Right atrium auricular region (tissue), 2 donors: Measurements from ENCODE around the gene CACNG3. TPM values are rescaled to one million over a fixed set of nuclear protein-coding genes. Genes with fewer than 3 reads are reported as not detected.
A peak's percentile ranks its signal among the peaks of the same experiment; 100 is the strongest.
"Not testable (repeated sequence)": the region's sequence is repeated elsewhere in the genome, so short reads cannot be mapped to it uniquely, and the experiment has no call there.

Experiments used
- DNase-seq: peaks from one replicate; pipeline ENCODE4 v3.0.0-alpha.2; 2019; ENCODE audit warnings: low spot score
- H3K27ac ChIP-seq, 2 donors: fragments of 200-600 bp; sonication (generic); 1 replicate in 1 of 2; 2 replicates in 1 of 2; pipeline ENCODE4 v1.5.1; 2016 to 2019
- H3K27me3 ChIP-seq, 2 donors: fragments of 200-600 bp; sonication (generic); one replicate each; pipeline versions ENCODE4 v1.5.1 to v1.6.0; 2017 to 2019
- H3K36me3 ChIP-seq: fragments of 200-600 bp; sonication (generic); one replicate; pipeline ENCODE4 v1.5.1; 2016
- H3K4me1 ChIP-seq, 2 donors: fragments of 200-600 bp; sonication (generic); one replicate each; pipeline versions ENCODE4 v1.5.1 to v1.6.0; 2017 to 2019
- H3K4me3 ChIP-seq, 2 donors: fragments of 200-600 bp; sonication (generic); 1 replicate in 1 of 2; 2 replicates in 1 of 2; pipeline ENCODE4 v1.5.1; 2017 to 2019; ENCODE audit warnings: mild to moderate bottlenecking in 1 of 2, moderate library complexity in 1 of 2
- H3K9me3 ChIP-seq, 2 donors: fragments of 200-600 bp; sonication (generic); one replicate each; pipeline ENCODE4 v1.5.1; 2019
- total RNA-seq, 2 donors: library from RNA; depleted of rRNA; stranded (reverse); fragments of >200 nt; gene quantifications; one replicate each; pipeline ENCODE4 v1.1.0, GENCODE V29; 2016
- TF ChIP-seq, protein P1 (sequence below), 2 donors: fragments of 200-600 bp; sonication (generic); IDR thresholded peaks; one replicate each; pipeline ENCODE4 v1.5.1; 2019; ENCODE audit warnings: antibody characterized with exemption in 2 of 2

The CACNG3 gene
- total RNA-seq, 2 donors from 2014 or later = not detected

DNA sequence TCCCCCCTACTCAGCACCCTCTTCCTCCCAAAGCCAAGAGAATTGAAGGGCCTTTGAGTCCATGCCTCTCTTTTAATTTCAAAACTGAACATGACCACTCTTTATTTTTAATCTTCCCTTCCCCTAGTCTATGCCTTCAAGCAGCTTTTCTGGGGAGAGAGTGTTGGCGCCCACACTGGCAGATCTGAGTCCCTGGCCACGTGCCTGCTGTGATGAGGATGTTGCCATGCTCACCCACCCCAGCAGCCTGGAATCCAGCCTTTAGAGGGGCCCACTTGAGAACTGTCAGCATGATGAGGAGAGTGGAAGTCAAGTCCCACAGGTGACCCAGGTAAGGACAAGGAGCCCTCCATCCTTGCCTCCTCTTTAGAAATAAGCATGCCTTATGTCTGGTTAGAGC lies 20.3 kb upstream of the CACNG3 start:
- H3K27ac ChIP-seq = no peak overlapping the region
- TF ChIP-seq, protein P1, sequence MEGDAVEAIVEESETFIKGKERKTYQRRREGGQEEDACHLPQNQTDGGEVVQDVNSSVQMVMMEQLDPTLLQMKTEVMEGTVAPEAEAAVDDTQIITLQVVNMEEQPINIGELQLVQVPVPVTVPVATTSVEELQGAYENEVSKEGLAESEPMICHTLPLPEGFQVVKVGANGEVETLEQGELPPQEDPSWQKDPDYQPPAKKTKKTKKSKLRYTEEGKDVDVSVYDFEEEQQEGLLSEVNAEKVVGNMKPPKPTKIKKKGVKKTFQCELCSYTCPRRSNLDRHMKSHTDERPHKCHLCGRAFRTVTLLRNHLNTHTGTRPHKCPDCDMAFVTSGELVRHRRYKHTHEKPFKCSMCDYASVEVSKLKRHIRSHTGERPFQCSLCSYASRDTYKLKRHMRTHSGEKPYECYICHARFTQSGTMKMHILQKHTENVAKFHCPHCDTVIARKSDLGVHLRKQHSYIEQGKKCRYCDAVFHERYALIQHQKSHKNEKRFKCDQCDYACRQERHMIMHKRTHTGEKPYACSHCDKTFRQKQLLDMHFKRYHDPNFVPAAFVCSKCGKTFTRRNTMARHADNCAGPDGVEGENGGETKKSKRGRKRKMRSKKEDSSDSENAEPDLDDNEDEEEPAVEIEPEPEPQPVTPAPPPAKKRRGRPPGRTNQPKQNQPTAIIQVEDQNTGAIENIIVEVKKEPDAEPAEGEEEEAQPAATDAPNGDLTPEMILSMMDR (IDR thresholded peaks at IDR 0.05) = no peak
- H3K4me3 ChIP-seq = no peak overlapping the region
- no peak for DNase-seq
- no peaks in the 10 kb centered on the region for H3K27me3 ChIP-seq
- no peaks in the 10 kb centered on the region for H3K36me3 ChIP-seq
- no peaks in the 10 kb centered on the region for H3K4me1 ChIP-seq
- peaks cover 0 to 7% of the 10 kb centered on the region in 2 donors for H3K9me3 ChIP-seq

DNA sequence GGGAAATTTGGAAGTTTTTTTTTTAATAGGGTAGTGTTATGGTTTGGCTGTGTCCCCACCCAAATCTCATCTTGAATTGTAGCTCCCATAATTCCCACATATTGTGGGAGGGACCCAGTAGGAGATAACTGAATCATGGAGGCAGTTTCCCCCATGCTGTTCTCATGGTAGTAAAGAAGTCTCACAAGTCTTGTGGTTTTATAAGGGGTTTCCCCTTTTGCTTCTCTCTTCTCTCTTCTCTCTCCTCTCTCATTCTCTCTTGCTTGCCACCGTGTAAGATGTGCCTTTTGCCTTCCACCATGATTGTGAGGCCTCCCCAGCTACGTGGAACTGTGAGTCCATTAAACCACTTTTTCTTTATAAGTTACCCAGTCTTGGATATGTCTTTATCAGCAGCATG lies 17.3 kb upstream of the CACNG3 start:
- H3K27ac ChIP-seq, H3K4me3 ChIP-seq, H3K36me3 ChIP-seq, H3K9me3 ChIP-seq, H3K4me1 ChIP-seq, DNase-seq, H3K27me3 ChIP-seq: not testable (repeated sequence)

DNA sequence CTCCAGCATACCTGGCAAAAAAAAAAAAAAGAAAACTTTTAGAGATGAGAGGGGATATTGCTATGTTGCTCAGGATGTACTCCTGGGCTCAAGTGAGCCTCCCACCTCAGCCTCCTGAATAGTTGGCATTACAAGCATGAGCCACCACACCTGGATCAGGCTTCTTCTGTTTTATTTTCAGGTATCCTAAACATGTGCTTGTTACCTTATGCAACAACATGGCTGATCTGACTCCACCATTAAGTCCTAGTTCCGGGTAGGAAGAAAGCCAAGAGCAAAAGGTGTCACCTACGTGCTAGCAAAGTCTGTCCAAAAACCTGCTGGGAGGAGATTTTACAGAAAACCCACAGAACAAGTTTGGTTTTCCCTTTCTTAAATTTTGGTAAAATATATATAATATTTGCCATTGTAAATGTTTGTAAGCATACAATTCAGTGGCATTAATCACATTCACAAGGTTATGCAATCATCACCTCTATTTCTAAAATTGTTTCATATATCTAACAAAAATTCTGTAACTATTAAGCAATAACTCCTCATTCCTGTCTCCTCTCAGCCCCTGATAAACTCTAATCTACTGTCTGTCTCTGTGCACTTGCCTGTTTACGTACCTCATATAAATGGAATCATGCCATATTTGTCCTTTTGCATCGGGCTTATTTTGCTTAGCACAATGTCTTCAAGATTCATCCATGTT lies 9.1 kb upstream of the CACNG3 start:
- no peaks in the 10 kb centered on the region for H3K9me3 ChIP-seq
- no peak overlapping the region for H3K4me3 ChIP-seq
- TF ChIP-seq, protein P1 (IDR thresholded peaks at IDR 0.05) = no peak
- H3K27me3 ChIP-seq = no peaks in the 10 kb centered on the region
- no peak overlapping the region for H3K27ac ChIP-seq
- no peak for DNase-seq
- H3K36me3 ChIP-seq = no peaks in the 10 kb centered on the region
- H3K4me1 ChIP-seq = no peaks in the 10 kb centered on the region

DNA sequence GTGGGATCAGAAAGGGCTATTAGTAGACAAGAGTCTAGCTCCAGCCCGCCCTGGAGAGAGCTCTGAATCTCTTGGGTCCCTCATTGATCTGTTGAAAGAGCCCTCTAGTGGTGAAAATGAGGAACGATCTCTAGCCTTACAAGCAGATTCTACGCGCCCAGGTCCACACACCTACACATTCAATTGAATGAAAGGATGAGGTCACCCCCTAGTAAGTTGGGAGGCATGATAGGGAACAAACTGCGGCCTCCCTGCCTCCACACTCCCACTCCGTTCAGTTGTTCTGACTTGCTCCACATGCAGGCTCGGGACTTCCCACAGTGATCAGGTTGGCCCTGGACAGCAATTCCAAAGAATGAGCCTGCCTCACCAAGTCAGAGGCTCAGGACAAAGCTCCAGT lies 2.9 kb upstream of the CACNG3 start:
- H3K27ac ChIP-seq = no peak overlapping the region
- no peaks in the 10 kb centered on the region for H3K9me3 ChIP-seq
- H3K4me1 ChIP-seq = peaks cover 0 to 3% of the 10 kb centered on the region in 2 donors
- H3K4me3 ChIP-seq = no peak overlapping the region
- no peaks in the 10 kb centered on the region for H3K36me3 ChIP-seq
- H3K27me3 ChIP-seq = no peaks in the 10 kb centered on the region
- TF ChIP-seq, protein P1 (IDR thresholded peaks at IDR 0.05) = peak; percentile 35 to 80
- DNase-seq = no peak

DNA sequence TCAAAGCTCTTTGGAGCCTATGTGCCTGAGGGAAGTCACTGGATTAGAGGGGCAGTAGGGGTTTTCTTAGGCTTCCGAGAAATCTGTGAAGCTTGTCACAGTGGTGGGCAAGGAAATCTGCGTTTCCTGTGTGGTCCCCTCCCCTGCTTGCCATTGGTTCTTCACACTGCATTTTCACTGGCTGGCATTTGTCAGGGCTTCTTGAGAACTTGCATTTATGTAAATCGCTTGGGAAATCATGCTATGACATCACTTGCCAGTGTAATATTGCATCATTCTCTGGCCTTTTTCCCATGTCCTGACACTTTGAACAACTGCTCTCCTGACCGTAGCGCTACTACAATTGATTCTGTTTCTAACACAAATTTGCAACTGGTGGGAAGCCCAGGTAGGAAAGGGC lies 1.8 kb downstream of the CACNG3 start:
- Histone ChIP-seq H3K9me3 (no peaks in the 10 kb centered on the region), H3K4me3 (no peak overlapping the region), H3K27me3 (no peaks in the 10 kb centered on the region), H3K27ac (no peak overlapping the region), H3K4me1 (peaks cover 0 to 3% of the 10 kb centered on the region in 2 donors), H3K36me3 (no peaks in the 10 kb centered on the region)
- TF ChIP-seq, protein P1 (IDR thresholded peaks at IDR 0.05) = no peak
- DNase-seq = no peak

DNA sequence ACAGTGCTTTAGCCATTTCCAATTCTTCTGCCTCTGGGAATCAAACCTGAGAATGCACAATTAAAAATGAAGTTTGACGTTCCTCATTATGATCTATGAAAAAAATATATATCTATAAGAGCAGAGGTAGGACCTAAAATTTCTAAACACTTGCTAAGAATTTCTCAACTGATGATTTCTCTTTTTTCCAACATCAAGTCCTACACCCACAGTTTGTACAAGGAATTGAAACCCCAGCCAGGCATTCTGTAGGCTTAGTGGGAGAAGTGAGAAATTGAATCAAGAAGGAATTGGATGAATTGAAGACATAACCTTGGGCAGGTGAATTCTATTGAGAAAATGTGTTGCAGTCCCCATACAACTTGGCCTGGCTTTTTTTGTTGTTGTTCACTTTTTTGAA lies 2.7 kb downstream of the CACNG3 start:
- Histone ChIP-seq H3K27me3 (no peaks in the 10 kb centered on the region), H3K36me3 (no peaks in the 10 kb centered on the region), H3K4me1 (peaks cover 0 to 3% of the 10 kb centered on the region in 2 donors), H3K9me3 (no peaks in the 10 kb centered on the region), H3K27ac (no peak overlapping the region), H3K4me3 (no peak overlapping the region)
- TF ChIP-seq, protein P1 (IDR thresholded peaks at IDR 0.05) = no peak
- DNase-seq = no peak
